ENCODE measurements around the gene BOC. TPM values are rescaled to one million over a fixed set of nuclear protein-coding genes. Genes with fewer than 3 reads are reported as not detected.

BOC gene
- total and polyA plus RNA-seq, 2 donors from 2014 or later, result 6.1 to 22.2 TPM

GRCh38 chr3:113210604-113211329 lies 590 bp upstream of the BOC start:
- Histone ChIP-seq H3K4me3 (ENCODE audit: low read length in 3 of 3) (peak overlapping the region; percentile 83 to 92 (median 83)), H3K9ac (ENCODE audit: low read length in 3 of 3) (peak overlapping the region; percentile 15 to 82 (median 57)), H3K27ac (ENCODE audit: low read depth in 2 of 2, low read length in 2 of 2) (peak overlapping the region; percentile 78 to 85), H3K9me3 (ENCODE audit: control insufficient read depth in 2 of 3, insufficient read depth in 1 of 3, low read length in 3 of 3) (no peaks in the 10 kb centered on the region), H3K4me1 (ENCODE audit: control insufficient read depth in 2 of 3, insufficient read depth in 2 of 3, low read depth in 1 of 3, low read length in 3 of 3) (peaks cover 0 to 4% (median 0%) of the 10 kb centered on the region in 3 donors), H3K27me3 (ENCODE audit: control insufficient read depth, insufficient read depth, low read length) (no peaks in the 10 kb centered on the region), H3K36me3 (ENCODE audit: control insufficient read depth in 2 of 3, insufficient read depth in 3 of 3, low read length in 3 of 3) (no peaks in the 10 kb centered on the region)
- no peak for FAIRE-seq
- intact Hi-C loops (cut with DNase I), result no loop called here
- no peak for TF ChIP-seq CTCF (IDR thresholded peaks at IDR 0.05; ENCODE audit: borderline replicate concordance, extremely low read depth, insufficient read depth)
- peak in 4 of 5 donors; percentile 64 to 91 (median 78) for DNase-seq

GRCh38 chr3:113212150-113212843 lies 940 bp downstream of the BOC start:
- intact Hi-C loops (cut with DNase I), result no loop called here
- peak overlapping the region; percentile 22 to 77 (median 60) for H3K9ac ChIP-seq (ENCODE audit: low read length in 3 of 3)
- peak overlapping the region; percentile 72 to 83 (median 75) for H3K4me3 ChIP-seq (ENCODE audit: low read length in 3 of 3)
- FAIRE-seq (no peak), DNase-seq (peak in 4 of 5 donors; percentile 50 to 76 (median 68))
- peaks cover 0 to 4% (median 0%) of the 10 kb centered on the region in 3 donors for H3K4me1 ChIP-seq (ENCODE audit: control insufficient read depth in 2 of 3, insufficient read depth in 2 of 3, low read depth in 1 of 3, low read length in 3 of 3)
- TF ChIP-seq CTCF (IDR thresholded peaks at IDR 0.05; ENCODE audit: borderline replicate concordance, extremely low read depth, insufficient read depth), result no peak
- H3K27me3 ChIP-seq (ENCODE audit: control insufficient read depth, insufficient read depth, low read length), result no peaks in the 10 kb centered on the region
- H3K9me3 ChIP-seq (ENCODE audit: control insufficient read depth in 2 of 3, insufficient read depth in 1 of 3, low read length in 3 of 3), result no peaks in the 10 kb centered on the region
- peak overlapping the region; percentile 16 to 76 for H3K27ac ChIP-seq (ENCODE audit: low read depth in 2 of 2, low read length in 2 of 2)
- no peaks in the 10 kb centered on the region for H3K36me3 ChIP-seq (ENCODE audit: control insufficient read depth in 2 of 3, insufficient read depth in 3 of 3, low read length in 3 of 3)

- peak overlapping the region in 2 of 3 donors; percentile 60 to 77 for H3K9ac ChIP-seq (ENCODE audit: low read length in 3 of 3)
- no peaks in the 10 kb centered on the region for H3K36me3 ChIP-seq (ENCODE audit: control insufficient read depth in 2 of 3, insufficient read depth in 3 of 3, low read length in 3 of 3)
- peaks cover 0 to 4% (median 0%) of the 10 kb centered on the region in 3 donors for H3K4me1 ChIP-seq (ENCODE audit: control insufficient read depth in 2 of 3, insufficient read depth in 2 of 3, low read depth in 1 of 3, low read length in 3 of 3)
- no peaks in the 10 kb centered on the region for H3K27me3 ChIP-seq (ENCODE audit: control insufficient read depth, insufficient read depth, low read length)
- H3K27ac ChIP-seq (ENCODE audit: low read depth in 2 of 2, low read length in 2 of 2), result peak overlapping the region; percentile 16 to 76
- intact Hi-C loops (cut with DNase I), result no loop called here
- no peak for DNase-seq
- H3K9me3 ChIP-seq (ENCODE audit: control insufficient read depth in 2 of 3, insufficient read depth in 1 of 3, low read length in 3 of 3), result no peaks in the 10 kb centered on the region
- no peak for TF ChIP-seq CTCF (IDR thresholded peaks at IDR 0.05; ENCODE audit: borderline replicate concordance, extremely low read depth, insufficient read depth)
- peak overlapping the region; percentile 72 to 83 (median 75) for H3K4me3 ChIP-seq (ENCODE audit: low read length in 3 of 3)
- FAIRE-seq, result no peak
These were observed 1.6 kb downstream of the BOC start for GRCh38 chr3:113212844-113213375.

Data from kidney (tissue), 14 donors.